Thyroid gland (tissue), 4 donors: ENCODE results near the gene IQGAP2.

Source experiments
- CTCF ChIP-seq, 6 experiments: fragments of 200-600 bp in 3 of 6; fragments of 450-650 bp in 3 of 6; sonication (generic) in 3 of 6; IDR thresholded peaks; one replicate each; pipeline ENCODE4 v1.5.1; 2016 to 2019; ENCODE audit warnings: antibody characterized with exemption in 6 of 6, mild to moderate bottlenecking in 2 of 6, inconsistent platforms in 1 of 6, moderate library complexity in 1 of 6
- POLR2A ChIP-seq, 2 donors: fragments of 450-650 bp; IDR thresholded peaks; one replicate each; pipeline ENCODE4 v1.6.1; 2017; ENCODE audit warnings: antibody characterized with exemption in 2 of 2, mild to moderate bottlenecking in 2 of 2, moderate library complexity in 1 of 2

- TF ChIP-seq POLR2A (IDR thresholded peaks at IDR 0.05) (no peak), CTCF (IDR thresholded peaks at IDR 0.05) (no peak)
Measured at GRCh38 chr5:76489877-76490688, 87.0 kb downstream of the IQGAP2 start.
